OCI-LY7 (cell line): ENCODE results near the gene DPYSL4.

Experiments used
- EZH2phosphoT487 ChIP-seq: fragments of 200-600 bp; sonication (generic); IDR thresholded peaks from 2 replicates; pipeline ENCODE4 v1.6.1; 2018; ENCODE audit warnings: low read depth, borderline replicate concordance, mild to moderate bottlenecking, mixed run types, antibody characterized with exemption, low read length, moderate library complexity, mixed read lengths
- TF ChIP-seq, protein P1 (sequence below): fragments of 200-600 bp; sonication (generic); conservative IDR thresholded peaks from 2 replicates; pipeline ENCODE4 v1.5.1; 2014; ENCODE audit warnings: mild to moderate bottlenecking, antibody characterized with exemption, low read length, moderate library complexity, mixed read lengths

GRCh38 chr10:132249824-132250375, 63.2 kb downstream of the DPYSL4 start:
- TF ChIP-seq, protein P1, sequence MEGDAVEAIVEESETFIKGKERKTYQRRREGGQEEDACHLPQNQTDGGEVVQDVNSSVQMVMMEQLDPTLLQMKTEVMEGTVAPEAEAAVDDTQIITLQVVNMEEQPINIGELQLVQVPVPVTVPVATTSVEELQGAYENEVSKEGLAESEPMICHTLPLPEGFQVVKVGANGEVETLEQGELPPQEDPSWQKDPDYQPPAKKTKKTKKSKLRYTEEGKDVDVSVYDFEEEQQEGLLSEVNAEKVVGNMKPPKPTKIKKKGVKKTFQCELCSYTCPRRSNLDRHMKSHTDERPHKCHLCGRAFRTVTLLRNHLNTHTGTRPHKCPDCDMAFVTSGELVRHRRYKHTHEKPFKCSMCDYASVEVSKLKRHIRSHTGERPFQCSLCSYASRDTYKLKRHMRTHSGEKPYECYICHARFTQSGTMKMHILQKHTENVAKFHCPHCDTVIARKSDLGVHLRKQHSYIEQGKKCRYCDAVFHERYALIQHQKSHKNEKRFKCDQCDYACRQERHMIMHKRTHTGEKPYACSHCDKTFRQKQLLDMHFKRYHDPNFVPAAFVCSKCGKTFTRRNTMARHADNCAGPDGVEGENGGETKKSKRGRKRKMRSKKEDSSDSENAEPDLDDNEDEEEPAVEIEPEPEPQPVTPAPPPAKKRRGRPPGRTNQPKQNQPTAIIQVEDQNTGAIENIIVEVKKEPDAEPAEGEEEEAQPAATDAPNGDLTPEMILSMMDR = no peak
- no peak for TF ChIP-seq EZH2phosphoT487
